Effector CD4-positive, alpha-beta T cell (primary cell): ENCODE data around the gene XXYLT1.
"Not testable (repeated sequence)": the region's sequence is repeated elsewhere in the genome, so short reads cannot be mapped to it uniquely, and the experiment has no call there.

Experiments
- DNase-seq: peaks from one replicate; pipeline ENCODE4 v3.0.0-alpha.2; 2020

Gene XXYLT1

GRCh38 chr3:195249858-195250464 is 21.0 kb downstream of the XXYLT1 start:
- DNase-seq = no peak

GRCh38 chr3:195249057-195249770 is 21.7 kb downstream of the XXYLT1 start:
- no peak for DNase-seq

GRCh38 chr3:195248281-195248680 is 22.7 kb downstream of the XXYLT1 start:
- no peak for DNase-seq

- no peak for DNase-seq
Measured at GRCh38 chr3:195247863-195248189, 23.1 kb downstream of the XXYLT1 start.

- no peak for DNase-seq
Measured at GRCh38 chr3:195247086-195247862, 23.7 kb downstream of the XXYLT1 start.

- DNase-seq = no peak
Measured at GRCh38 chr3:195246581-195246995, 24.4 kb downstream of the XXYLT1 start.

- DNase-seq = no peak
Measured at GRCh38 chr3:195245531-195245951, 25.4 kb downstream of the XXYLT1 start.

GRCh38 chr3:195241592-195242355 is 29.2 kb downstream of the XXYLT1 start:
- no peak for DNase-seq

GRCh38 chr3:195240939-195241338 is 30.0 kb downstream of the XXYLT1 start:
- DNase-seq = no peak

GRCh38 chr3:195240171-195240701 is 30.7 kb downstream of the XXYLT1 start:
- no peak for DNase-seq

GRCh38 chr3:195239121-195239520 is 31.8 kb downstream of the XXYLT1 start:
- DNase-seq = no peak

GRCh38 chr3:195238586-195239118 is 32.3 kb downstream of the XXYLT1 start:
- no peak for DNase-seq

GRCh38 chr3:195238081-195238571 is 32.8 kb downstream of the XXYLT1 start:
- DNase-seq = no peak

GRCh38 chr3:195236801-195237570 is 34.0 kb downstream of the XXYLT1 start:
- DNase-seq = no peak

GRCh38 chr3:195236076-195236798 is 34.7 kb downstream of the XXYLT1 start:
- no peak for DNase-seq

GRCh38 chr3:195230244-195230643 is 40.7 kb downstream of the XXYLT1 start:
- DNase-seq = no peak

GRCh38 chr3:195228886-195229285 is 42.1 kb downstream of the XXYLT1 start:
- DNase-seq = not testable (repeated sequence)

- no peak for DNase-seq
Measured at GRCh38 chr3:195227871-195228270, 43.1 kb downstream of the XXYLT1 start.

GRCh38 chr3:195226900-195227447 is 44.0 kb downstream of the XXYLT1 start:
- no peak for DNase-seq

- no peak for DNase-seq
Measured at GRCh38 chr3:195226445-195226844, 44.5 kb downstream of the XXYLT1 start.
